Retinal pigment epithelial cell (primary cell): Measurements from ENCODE around the gene SLC35A3.

Experiments used
- DNase-seq: peaks from one replicate; pipeline ENCODE4 v3.0.0-alpha.2; 2010; ENCODE audit warnings: low read depth
- H3K4me3 ChIP-seq: 2 replicates; pipeline ENCODE4 v1.5.1; 2011; ENCODE audit warnings: mild to moderate bottlenecking, low read length, control low read depth, moderate library complexity
- TF ChIP-seq, protein P1 (sequence below): conservative IDR thresholded peaks from 2 replicates; pipeline ENCODE4 v1.5.1; 2011; ENCODE audit warnings: low read depth, low read length, control low read depth, inconsistent platforms

Gene SLC35A3

DNA sequence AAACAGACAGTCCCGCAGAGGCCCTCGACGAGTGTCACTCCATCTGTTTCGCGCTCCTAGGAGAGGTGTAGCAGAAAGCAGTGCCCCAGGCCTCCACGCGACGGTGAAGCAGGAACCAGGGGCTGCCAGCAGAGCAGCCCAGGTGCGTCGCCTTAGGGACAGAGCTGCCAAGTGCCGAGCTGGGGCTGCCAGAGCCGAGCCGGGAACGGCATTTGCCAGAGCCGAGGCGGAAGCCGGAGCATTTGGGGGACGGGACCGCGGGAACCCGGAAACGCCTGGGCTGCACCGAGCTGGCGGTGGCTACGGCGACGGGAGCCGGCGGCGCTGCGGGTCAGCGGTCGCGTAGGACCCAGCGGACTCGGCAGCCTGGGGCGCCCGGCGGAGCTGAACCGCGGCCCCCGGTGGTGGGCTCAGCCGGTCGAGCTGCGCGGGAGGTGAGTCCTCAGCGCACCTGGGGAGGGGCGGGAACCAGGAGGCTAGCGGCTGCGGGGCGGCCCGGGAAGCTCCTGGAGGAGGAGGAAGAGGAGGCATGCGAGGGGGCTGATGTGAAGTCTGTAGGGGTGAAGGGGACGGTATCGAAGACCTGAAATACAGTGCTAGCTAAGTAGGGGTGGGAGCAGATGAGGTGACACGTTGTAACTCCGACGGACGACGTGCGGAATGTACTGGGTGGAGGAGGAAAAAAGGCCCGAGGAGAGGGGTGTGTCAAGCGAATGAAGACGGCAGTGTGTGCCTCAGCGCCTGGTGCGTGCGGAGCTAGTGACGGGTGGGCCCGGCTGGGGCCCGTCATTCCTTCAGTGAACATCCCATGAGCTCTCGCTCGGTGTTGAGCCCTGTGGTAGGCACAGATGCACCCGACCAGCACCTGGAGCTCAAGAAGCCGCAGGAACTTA, at the start of gene SLC35A3:
Gene SLC35A3, plus strand, starts transcription at position 268 of the 893 bp plus-strand sequence. CDS start 23,559 bp downstream, outside the sequence.
- peak within 1 kb of the TSS; percentile 89 for H3K4me3 ChIP-seq

GRCh38 chr1:99934801-99935200, 35.0 kb upstream of the SLC35A3 start:
- no peak for DNase-seq
- TF ChIP-seq, protein P1, sequence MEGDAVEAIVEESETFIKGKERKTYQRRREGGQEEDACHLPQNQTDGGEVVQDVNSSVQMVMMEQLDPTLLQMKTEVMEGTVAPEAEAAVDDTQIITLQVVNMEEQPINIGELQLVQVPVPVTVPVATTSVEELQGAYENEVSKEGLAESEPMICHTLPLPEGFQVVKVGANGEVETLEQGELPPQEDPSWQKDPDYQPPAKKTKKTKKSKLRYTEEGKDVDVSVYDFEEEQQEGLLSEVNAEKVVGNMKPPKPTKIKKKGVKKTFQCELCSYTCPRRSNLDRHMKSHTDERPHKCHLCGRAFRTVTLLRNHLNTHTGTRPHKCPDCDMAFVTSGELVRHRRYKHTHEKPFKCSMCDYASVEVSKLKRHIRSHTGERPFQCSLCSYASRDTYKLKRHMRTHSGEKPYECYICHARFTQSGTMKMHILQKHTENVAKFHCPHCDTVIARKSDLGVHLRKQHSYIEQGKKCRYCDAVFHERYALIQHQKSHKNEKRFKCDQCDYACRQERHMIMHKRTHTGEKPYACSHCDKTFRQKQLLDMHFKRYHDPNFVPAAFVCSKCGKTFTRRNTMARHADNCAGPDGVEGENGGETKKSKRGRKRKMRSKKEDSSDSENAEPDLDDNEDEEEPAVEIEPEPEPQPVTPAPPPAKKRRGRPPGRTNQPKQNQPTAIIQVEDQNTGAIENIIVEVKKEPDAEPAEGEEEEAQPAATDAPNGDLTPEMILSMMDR = no peak
- H3K4me3 ChIP-seq = no peak overlapping the region

More for the DNA sequence above, at the start of gene SLC35A3:
- TF ChIP-seq, protein P1 = no peak
- DNase-seq = no peak

DNA sequence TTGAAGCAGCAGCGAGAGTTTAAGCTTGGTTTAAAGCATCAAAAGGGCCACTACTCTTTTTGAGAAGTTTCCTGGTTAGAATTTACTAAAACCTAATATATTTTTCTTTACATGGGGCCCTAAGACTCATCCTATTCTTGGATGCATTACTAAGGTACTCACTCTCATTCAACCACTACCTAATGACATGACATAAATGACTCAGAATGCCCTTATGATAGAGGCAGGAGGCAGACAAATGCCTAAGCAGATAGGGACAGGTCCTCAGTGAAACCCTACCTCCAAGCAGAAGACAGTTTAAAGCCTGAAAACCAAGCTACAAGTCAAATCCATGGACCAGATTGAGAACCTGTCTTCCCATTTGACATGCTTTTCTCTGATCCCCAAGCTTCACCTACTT, 34.3 kb upstream of the SLC35A3 start:
- DNase-seq = no peak
- TF ChIP-seq, protein P1 = no peak
- H3K4me3 ChIP-seq = no peak overlapping the region

GRCh38 chr1:99936071-99936470, 33.7 kb upstream of the SLC35A3 start:
- TF ChIP-seq, protein P1 = no peak
- no peak for DNase-seq

GRCh38 chr1:99942723-99943122, 27.1 kb upstream of the SLC35A3 start:
- DNase-seq = no peak
- TF ChIP-seq, protein P1 = no peak
- H3K4me3 ChIP-seq = no peak overlapping the region

More at GRCh38 chr1:99936071-99936470, 33.7 kb upstream of the SLC35A3 start:
- H3K4me3 ChIP-seq = no peak overlapping the region

DNA sequence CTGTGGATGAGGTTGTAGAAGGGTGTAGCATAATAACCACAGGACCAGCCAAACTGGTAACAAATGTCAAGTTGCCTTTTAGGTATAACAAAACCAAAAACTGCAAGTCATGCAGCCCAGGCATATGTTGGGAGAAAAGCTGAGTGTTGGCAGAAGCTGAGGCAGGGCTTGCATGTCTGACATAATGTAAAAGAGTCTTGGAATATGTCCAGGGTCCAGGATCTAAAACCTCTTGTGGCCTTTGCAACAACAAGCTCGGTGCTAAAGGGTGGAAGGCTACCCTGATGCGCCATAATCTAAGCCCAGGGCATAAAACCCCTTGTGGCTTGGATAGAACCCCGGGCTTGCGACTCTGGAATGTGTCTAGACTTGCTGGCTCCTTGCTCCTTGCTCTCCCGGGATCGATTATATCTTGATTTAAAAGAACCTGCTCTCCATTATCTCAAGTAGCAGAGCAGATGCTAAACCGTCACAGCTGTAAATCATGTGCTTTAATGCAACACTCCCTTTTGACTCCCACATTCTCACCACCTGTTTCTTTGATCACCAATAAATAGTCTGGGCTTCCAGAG, 26.5 kb upstream of the SLC35A3 start:
- TF ChIP-seq, protein P1 = no peak
- H3K4me3 ChIP-seq = no peak overlapping the region
- peak; percentile 60 for DNase-seq
